Tibial nerve (tissue), 4 donors: ENCODE data around the gene STARD9.

ENCODE experiments used
- EP300 ChIP-seq, 2 donors: sonication (generic); formaldehyde crosslinking; IDR thresholded peaks; one replicate each; pipeline ENCODE4 v1.6.1; 2017; ENCODE audit warnings: antibody characterized with exemption in 2 of 2, mild to moderate bottlenecking in 1 of 2
- POLR2A ChIP-seq, 2 donors: fragments of 450-650 bp; IDR thresholded peaks; one replicate each; pipeline ENCODE4 v1.6.1; 2017; ENCODE audit warnings: antibody characterized with exemption in 2 of 2, mild to moderate bottlenecking in 2 of 2, moderate library complexity in 2 of 2
- TF ChIP-seq, protein P1 (sequence below), 5 experiments: fragments of 200-600 bp in 3 of 5; fragments of 450-650 bp in 2 of 5; sonication (generic) in 3 of 5; IDR thresholded peaks; one replicate each; pipeline ENCODE4 v1.5.1; 2016 to 2019; ENCODE audit warnings: antibody characterized with exemption in 5 of 5, mild to moderate bottlenecking in 3 of 5, moderate library complexity in 2 of 5

DNA sequence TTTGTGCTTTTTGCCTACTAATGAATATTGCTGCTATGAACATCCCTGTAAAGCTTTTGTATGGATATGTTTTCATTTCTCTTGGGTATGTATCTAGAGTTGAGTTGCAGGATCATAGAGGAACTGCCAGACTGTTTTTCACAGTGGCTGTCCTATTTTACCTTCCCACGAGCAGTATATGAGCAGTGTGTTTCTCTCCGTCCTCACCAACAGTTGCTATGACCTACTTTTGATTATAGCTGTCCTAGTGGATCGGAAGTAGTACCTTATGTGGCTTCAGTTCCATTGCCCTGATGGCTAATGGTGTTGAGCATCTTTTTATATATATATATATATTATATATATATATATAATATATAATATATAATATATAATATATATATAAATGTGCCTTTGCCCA, 136.3 kb downstream of the STARD9 start:
- TF ChIP-seq, protein P1, sequence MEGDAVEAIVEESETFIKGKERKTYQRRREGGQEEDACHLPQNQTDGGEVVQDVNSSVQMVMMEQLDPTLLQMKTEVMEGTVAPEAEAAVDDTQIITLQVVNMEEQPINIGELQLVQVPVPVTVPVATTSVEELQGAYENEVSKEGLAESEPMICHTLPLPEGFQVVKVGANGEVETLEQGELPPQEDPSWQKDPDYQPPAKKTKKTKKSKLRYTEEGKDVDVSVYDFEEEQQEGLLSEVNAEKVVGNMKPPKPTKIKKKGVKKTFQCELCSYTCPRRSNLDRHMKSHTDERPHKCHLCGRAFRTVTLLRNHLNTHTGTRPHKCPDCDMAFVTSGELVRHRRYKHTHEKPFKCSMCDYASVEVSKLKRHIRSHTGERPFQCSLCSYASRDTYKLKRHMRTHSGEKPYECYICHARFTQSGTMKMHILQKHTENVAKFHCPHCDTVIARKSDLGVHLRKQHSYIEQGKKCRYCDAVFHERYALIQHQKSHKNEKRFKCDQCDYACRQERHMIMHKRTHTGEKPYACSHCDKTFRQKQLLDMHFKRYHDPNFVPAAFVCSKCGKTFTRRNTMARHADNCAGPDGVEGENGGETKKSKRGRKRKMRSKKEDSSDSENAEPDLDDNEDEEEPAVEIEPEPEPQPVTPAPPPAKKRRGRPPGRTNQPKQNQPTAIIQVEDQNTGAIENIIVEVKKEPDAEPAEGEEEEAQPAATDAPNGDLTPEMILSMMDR (IDR thresholded peaks at IDR 0.05), result no peak
- TF ChIP-seq EP300 (IDR thresholded peaks at IDR 0.05) (no peak), POLR2A (IDR thresholded peaks at IDR 0.05) (no peak)
